Inflammatory macrophage (primary cell): ENCODE data around the gene ELK1.
A peak's percentile ranks its signal among the peaks of the same experiment; 100 is the strongest.

Experiments
- DNase-seq, 2 donors: peaks; one replicate each; pipeline ENCODE4 v3.0.0-alpha.2; 2020 to 2022

The ELK1 gene

GRCh38 chrX:47645530-47645929 is 4.8 kb downstream of the ELK1 start:
- DNase-seq: no peak

- no peak for DNase-seq
Measured at GRCh38 chrX:47644557-47645091, 5.7 kb downstream of the ELK1 start.

GRCh38 chrX:47643926-47644325 is 6.4 kb downstream of the ELK1 start:
- peak; percentile 27 to 32 for DNase-seq

GRCh38 chrX:47638816-47639215 is 11.5 kb downstream of the ELK1 start:
- no peak for DNase-seq

GRCh38 chrX:47637546-47638195 is 12.7 kb downstream of the ELK1 start:
- peak; percentile 66 to 75 for DNase-seq

GRCh38 chrX:47634871-47635575 is 15.3 kb downstream of the ELK1 start:
- DNase-seq: peak in 1 of 2 donors; percentile 42

GRCh38 chrX:47633689-47634590 is 16.4 kb downstream of the ELK1 start:
- peak; percentile 35 to 52 for DNase-seq

- DNase-seq: peak; percentile 38 to 69
Measured at GRCh38 chrX:47632666-47633065, 17.7 kb downstream of the ELK1 start.

- DNase-seq: no peak
Measured at GRCh38 chrX:47631676-47632075, 18.7 kb downstream of the ELK1 start.

- peak in 1 of 2 donors; percentile 38 for DNase-seq
Measured at GRCh38 chrX:47629419-47630200, 20.8 kb downstream of the ELK1 start, which contains the start of gene CFP. TSS of gene CFP (minus strand) at chrX:47629930. CDS start at chrX:47629844, 86 bp downstream.

- DNase-seq: no peak
Measured at GRCh38 chrX:47628982-47629381, 21.4 kb downstream of the ELK1 start.

- DNase-seq: no peak
Measured at GRCh38 chrX:47625365-47625764, 25.0 kb downstream of the ELK1 start.

GRCh38 chrX:47623540-47624027 is 26.8 kb downstream of the ELK1 start:
- DNase-seq: peak; percentile 34 to 35

- DNase-seq: no peak
Measured at GRCh38 chrX:47621851-47622250, 28.5 kb downstream of the ELK1 start.

- no peak for DNase-seq
Measured at GRCh38 chrX:47620303-47620685, 30.1 kb downstream of the ELK1 start.

GRCh38 chrX:47619486-47620302 is 30.7 kb downstream of the ELK1 start, which contains the start of gene SYN1:
TSS of gene SYN1 (minus strand) at chrX:47619857. CDS start at chrX:47619728, 129 bp downstream.
- peak; percentile 61 to 82 for DNase-seq

GRCh38 chrX:47618923-47619485 is 31.4 kb downstream of the ELK1 start:
- DNase-seq: no peak

GRCh38 chrX:47614618-47615017 is 35.7 kb downstream of the ELK1 start:
- no peak for DNase-seq

- DNase-seq: no peak
Measured at GRCh38 chrX:47613082-47613481, 37.3 kb downstream of the ELK1 start.

GRCh38 chrX:47612418-47612817 is 37.9 kb downstream of the ELK1 start:
- DNase-seq: no peak
